A549 treated with dexamethasone at 1 μM for 4 hours (cell line): Measurements from ENCODE around the gene ZNF32. TPM values are rescaled to one million over a fixed set of nuclear protein-coding genes. Genes with fewer than 3 reads are reported as not detected.

Experiments used
- total RNA-seq: library from RNA; stranded (reverse); fragments of 200-300 nt; extraction: Qiagen RNA extraction; gene quantifications from 5 replicates; pipeline ENCODE4 v1.2.3, GENCODE V29; 2022

ZNF32 gene, protein sequence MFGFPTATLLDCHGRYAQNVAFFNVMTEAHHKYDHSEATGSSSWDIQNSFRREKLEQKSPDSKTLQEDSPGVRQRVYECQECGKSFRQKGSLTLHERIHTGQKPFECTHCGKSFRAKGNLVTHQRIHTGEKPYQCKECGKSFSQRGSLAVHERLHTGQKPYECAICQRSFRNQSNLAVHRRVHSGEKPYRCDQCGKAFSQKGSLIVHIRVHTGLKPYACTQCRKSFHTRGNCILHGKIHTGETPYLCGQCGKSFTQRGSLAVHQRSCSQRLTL
- 12.4 to 17.0 TPM (median 15.6 TPM) in 5 replicates for total RNA-seq

DNA sequence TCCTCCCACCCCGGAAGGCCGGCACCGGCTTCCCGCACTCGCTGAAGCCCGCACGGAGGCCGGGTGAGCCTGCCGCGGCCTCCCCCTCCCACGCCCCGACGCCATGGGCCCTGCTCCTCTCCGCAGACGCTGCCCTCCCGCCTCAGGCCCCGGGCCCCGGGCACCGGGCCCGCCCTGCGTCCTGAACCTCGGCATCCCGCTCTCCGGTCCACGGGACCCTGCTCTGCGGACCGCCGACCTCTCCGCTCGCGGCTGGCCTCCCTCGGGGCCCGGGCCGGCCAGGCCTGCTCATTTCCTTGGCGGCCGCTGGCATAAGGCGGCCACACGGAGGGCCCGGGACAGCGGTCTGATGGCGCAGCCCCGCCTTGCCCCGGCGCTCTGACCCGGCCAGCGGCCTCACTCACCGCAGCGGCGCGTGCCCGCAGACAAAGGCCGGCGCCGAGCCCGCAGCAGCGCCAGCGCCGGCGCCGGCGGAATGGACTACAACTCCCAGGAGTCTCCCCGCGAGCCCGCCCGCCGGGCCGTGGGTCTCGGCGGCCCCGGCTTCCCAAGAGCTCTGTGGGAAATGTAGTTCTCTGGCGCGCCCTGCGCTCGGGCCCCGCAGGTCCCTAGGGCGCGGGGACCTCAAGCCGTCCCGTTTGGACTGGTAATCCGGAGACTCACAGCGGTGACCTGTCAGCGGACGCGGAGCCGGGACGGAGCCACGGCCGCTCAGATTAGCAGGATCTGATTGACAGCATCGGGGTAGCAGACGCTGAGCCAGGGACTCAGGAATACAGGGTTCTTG, at the start of gene ZNF32:
Gene ZNF32 (minus strand): TSS at position 484 of the 787 bp plus-strand sequence. CDS start 2,748 bp downstream, outside the sequence.

DNA sequence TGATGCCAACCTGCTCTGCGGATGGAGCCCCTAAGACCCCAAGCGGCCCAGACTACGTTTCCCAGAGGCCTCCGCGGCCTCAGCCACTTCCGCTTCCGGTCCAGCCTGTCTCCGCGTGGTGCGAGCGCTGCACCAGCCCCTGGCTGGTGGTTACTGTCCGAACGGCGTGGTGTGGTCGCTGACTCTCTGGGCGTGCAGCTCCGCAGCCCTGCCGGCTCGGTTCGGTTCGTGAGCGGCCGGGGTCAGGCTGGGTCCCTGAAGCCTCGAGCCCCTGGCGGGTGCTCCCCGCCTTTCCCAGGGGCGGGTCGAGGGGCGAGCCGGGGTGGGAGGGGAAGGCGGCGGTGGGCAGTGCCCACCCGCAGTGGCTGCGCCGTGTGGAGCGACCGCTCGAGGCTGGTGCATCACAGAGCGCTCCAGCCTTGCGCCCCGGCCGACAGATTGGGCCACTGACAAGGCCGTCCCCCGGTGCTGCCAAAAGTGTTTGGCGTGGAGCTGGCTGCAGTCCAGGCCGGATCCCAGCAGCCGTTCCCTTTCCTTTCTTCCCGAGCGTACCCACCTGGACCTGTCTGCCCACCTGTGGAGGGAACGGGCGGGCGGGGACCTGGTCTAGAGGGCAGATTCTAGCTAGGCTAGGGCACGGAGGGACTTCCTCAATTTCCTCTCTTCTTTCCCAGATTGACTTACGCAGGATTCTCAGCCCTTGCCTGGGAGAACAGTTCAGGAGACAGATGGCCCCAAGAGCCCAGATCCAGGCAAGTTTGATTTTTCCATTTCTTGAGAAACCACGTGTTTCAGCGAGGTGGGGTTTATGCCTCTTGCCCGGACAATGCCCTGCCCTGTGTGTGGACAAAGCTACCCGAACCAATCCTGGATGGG, 42.1 kb downstream of the ZNF32 start, which contains the start of gene ZNF485:
Gene ZNF485 (plus strand): TSS at position 116 of the 876 bp plus-strand sequence. CDS start 613 bp downstream, at position 729.

Other genes starting within 250 kb of the ZNF32 start
- gene HNRNPF, start 239.7 kb downstream of the ZNF32 start, total RNA-seq, result 278 to 368 TPM (median 360 TPM) in 5 replicates
- 5.5 to 6.5 TPM (median 5.8 TPM) in 5 replicates for gene ZNF487, start 211.8 kb downstream of the ZNF32 start, total RNA-seq
- gene ZNF239, start 74.3 kb downstream of the ZNF32 start, total RNA-seq, result 2.0 to 2.4 TPM (median 2.1 TPM) in 5 replicates
- gene ZNF485, start 42.4 kb downstream of the ZNF32 start, total RNA-seq, result 1.7 to 2.2 TPM (median 2.1 TPM) in 5 replicates